Transverse colon (tissue), 3 donors: ENCODE data around the gene BORCS5.

Experiments used
- CTCF ChIP-seq, 5 experiments: fragments of 200-600 bp in 3 of 5; fragments of 450-650 bp in 2 of 5; sonication (generic) in 3 of 5; IDR thresholded peaks; 1 replicate in 2 of 5; 2 replicates in 3 of 5; pipeline ENCODE4 v1.5.1; 2016 to 2017; ENCODE audit warnings: antibody characterized with exemption in 5 of 5, inconsistent platforms in 3 of 5, mild to moderate bottlenecking in 2 of 5, moderate library complexity in 1 of 5
- EP300 ChIP-seq: sonication (generic); formaldehyde crosslinking; IDR thresholded peaks from one replicate; pipeline ENCODE4 v1.6.1; 2017; ENCODE audit warnings: antibody characterized with exemption, low read depth

DNA sequence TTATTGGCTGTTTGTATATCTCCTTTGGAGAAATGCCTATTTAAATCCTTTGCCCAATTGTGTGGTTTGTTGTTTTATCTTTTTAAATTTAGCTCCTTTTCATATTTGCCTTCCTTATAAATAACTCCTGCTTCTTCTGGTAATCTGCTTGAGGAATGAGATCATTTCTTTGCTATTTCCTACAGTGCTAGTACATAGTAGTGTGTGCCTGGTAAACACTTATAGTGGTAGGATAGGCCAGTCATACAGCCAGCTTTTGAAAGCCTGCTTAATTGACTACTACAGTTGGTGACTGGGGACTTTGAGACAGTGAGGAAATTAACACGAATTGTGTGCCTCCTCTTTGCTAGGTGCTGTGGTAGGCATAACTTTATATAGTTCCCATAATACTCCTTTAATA lies 68.7 kb downstream of the BORCS5 start:
- TF ChIP-seq EP300: no peak
- TF ChIP-seq CTCF (IDR thresholded peaks at IDR 0.05): no peak
